GM12878 (cell line): ENCODE results near the gene PEX26. TPM values are rescaled to one million over a fixed set of nuclear protein-coding genes. Genes with fewer than 3 reads are reported as not detected.
A peak's percentile ranks its signal among the peaks of the same experiment; 100 is the strongest.

Source experiments
- ATAC-seq: fragments of 200-7000 bp; cut with Tn5 transposase; 3 replicates; pipeline ENCODE4 v1.9.1; 2020; ENCODE audit warnings: mild to moderate bottlenecking, moderate library complexity
- BruUV-seq: library from RNA; stranded (reverse); fragments of 400-500 nt; replicated peaks from 2 replicates; lab custom pipeline; 2021; lab: Mats Ljungman, UMichigan
- CTCF ChIA-PET: fragments of 300-600 bp; sonication (Branson Sonifier 250); formaldehyde crosslinking; extraction: SDS; loops from one replicate; lab custom pipeline; 2021; ENCODE audit warnings: inconsistent platforms; lab: Yijun Ruan, JAX
- POLR2A ChIA-PET: fragments of 350-600 bp; formaldehyde crosslinking; extraction: SDS; loops from one replicate; lab custom pipeline; 2021; ENCODE audit warnings: inconsistent platforms; lab: Charles Lee
- RAD21 ChIA-PET: fragments of 300-600 bp; sonication (Branson Sonifier 250); formaldehyde crosslinking; loops from one replicate; lab custom pipeline; 2023; ENCODE audit warnings: antibody characterized with exemption; ENCODE audit not compliant: unreplicated experiment; lab: Charles Lee
- SMC1A ChIA-PET: fragments of 300-600 bp; sonication (Branson Sonifier 250); formaldehyde crosslinking; loops from one replicate; lab custom pipeline; 2023; ENCODE audit not compliant: unreplicated experiment, uncharacterized antibody; lab: Charles Lee
- DNase-seq: peaks from one replicate; pipeline ENCODE4 v3.0.0-alpha.2; 2011; ENCODE audit warnings: low read depth, low spot score
- FAIRE-seq: peaks from 3 replicates; lab custom pipeline; 2011; peaks lifted over from hg19 to GRCh38; lab: Jason Lieb, UNC
- H2AFZ ChIP-seq: 2 replicates; pipeline ENCODE4 v1.6.0; 2011; ENCODE audit warnings: low read depth, low read length, control low read depth; ENCODE audit not compliant: control insufficient read depth
- H3K27ac ChIP-seq: 2 replicates; pipeline ENCODE4 v1.5.1; 2011; ENCODE audit warnings: control low read depth; ENCODE audit not compliant: control insufficient read depth, insufficient read depth
- H3K27me3 ChIP-seq, 2 experiments: replicated peaks in 1 of 2; 2 replicates each; pipeline versions ENCODE4 v1.6.0 to v1.6.1; 2011; ENCODE audit warnings: low read length in 1 of 2; ENCODE audit not compliant: control insufficient read depth in 2 of 2, insufficient read depth in 2 of 2
- H3K36me3 ChIP-seq, 2 experiments: 2 replicates each; pipeline ENCODE4 v1.5.1; 2011; ENCODE audit warnings: low read length in 1 of 2; ENCODE audit not compliant: control insufficient read depth in 2 of 2, insufficient read depth in 2 of 2
- H3K4me1 ChIP-seq: 2 replicates; pipeline ENCODE4 v1.6.1; 2011; ENCODE audit warnings: mild to moderate bottlenecking, low read length, moderate library complexity, mixed read lengths; ENCODE audit not compliant: control insufficient read depth, insufficient read depth
- H3K4me2 ChIP-seq: 2 replicates; pipeline ENCODE4 v1.6.0; 2011; ENCODE audit warnings: control low read depth; ENCODE audit not compliant: control insufficient read depth, insufficient read depth
- H3K4me3 ChIP-seq: fragments of 200-600 bp; sonication (generic); 2 replicates; pipeline ENCODE4 v1.5.1; 2016
- H3K79me2 ChIP-seq: 2 replicates; pipeline ENCODE4 v1.6.0; 2011; ENCODE audit warnings: low read length; ENCODE audit not compliant: control insufficient read depth, insufficient read depth
- H3K9ac ChIP-seq: 2 replicates; pipeline ENCODE4 v1.8.0; 2011; ENCODE audit warnings: low read length, control low read depth, mixed read lengths; ENCODE audit not compliant: control insufficient read depth, insufficient read depth
- H3K9me3 ChIP-seq: replicated peaks from 3 replicates; pipeline ENCODE4 v1.5.1; 2011; ENCODE audit warnings: mild to moderate bottlenecking, low read length; ENCODE audit not compliant: control insufficient read depth, insufficient read depth
- H4K20me1 ChIP-seq: 2 replicates; pipeline ENCODE4 v1.6.0; 2011; ENCODE audit not compliant: control insufficient read depth, insufficient read depth
- NFYA ChIP-seq: IDR thresholded peaks from 2 replicates; pipeline ENCODE4 v1.6.1; 2011; ENCODE audit warnings: low read depth, mild to moderate bottlenecking, low read length, improper control_type of control experiment, borderline replicate concordance
- PML ChIP-seq: IDR thresholded peaks from 2 replicates; pipeline ENCODE4 v1.6.1; 2012; ENCODE audit warnings: low read length, inconsistent platforms
- ZNF384 ChIP-seq: IDR thresholded peaks from 2 replicates; pipeline ENCODE4 v1.6.1; 2012; ENCODE audit warnings: low read depth, mild to moderate bottlenecking, low read length, improper control_type of control experiment, borderline replicate concordance
- WGBS: methylation state at CpG from one replicate; pipeline ENCODE4 v1.1.6; 2016; ENCODE audit warnings: low lambda C conversion rate; ENCODE audit not compliant: insufficient replicate concordance, insufficient coverage; ENCODE audit errors: missing lambda C conversion rate; 5-methylcytosine and 5-hydroxymethylcytosine counted together
- in situ Hi-C: fragments of 300-500 bp; cut with MboI; formaldehyde crosslinking; loops from 9 replicates; pipeline ENCODE4 v1.14.3; 2018; ENCODE audit warnings: mixed read lengths
- intact Hi-C: fragments of 100-400 bp; cut with micrococcal nuclease; formaldehyde crosslinking; loops from one replicate; pipeline ENCODE4 v1.14.2; 2022; ENCODE audit not compliant: unreplicated experiment
- polyA plus RNA-seq, 11 experiments: library from polyadenylated mRNA; depleted of rRNA in 4 of 11; unstranded in 6 of 11; stranded (reverse) in 5 of 11; fragments of >200 nt; fragmentation: Nextera tagmentation in 4 of 11; fragmentation: Illumina TruSeq in 1 of 11; extraction: Ambion mirVana in 4 of 11; extraction: Trizol in 1 of 11; gene quantifications; 1 replicate in 1 of 11; 2 replicates in 10 of 11; pipeline versions ENCODE4 v1.2.1 to v1.2.3, GENCODE V29; 2011 to 2016; ENCODE audit warnings: inconsistent platforms in 2 of 11, missing spikeins in 2 of 11, low read depth in 1 of 11
- total RNA-seq, 4 experiments: library from RNA; depleted of rRNA in 3 of 4; stranded (reverse); fragments of >200 nt in 3 of 4; fragmentation: Illumina TruSeq in 1 of 4; extraction: Trizol in 1 of 4; gene quantifications; 2 replicates each; pipeline versions ENCODE4 v1.2.1 to v1.2.3, GENCODE V29; 2013 to 2021
- TF ChIP-seq, protein P1 (sequence below): IDR thresholded peaks from 2 replicates; pipeline ENCODE4 v1.6.1; 2011; ENCODE audit warnings: borderline replicate concordance, low read depth, mild to moderate bottlenecking, moderate library complexity, mixed read lengths, low read length; ENCODE audit not compliant: insufficient read depth; ENCODE audit errors: extremely low read length

PEX26 gene
- total and polyA plus RNA-seq, 10 of the 15 experiments (the other 5 are each of a cell fraction or from before 2014, with no cell fraction given): 0.79 to 50.8 (median 22.4) TPM

DNA sequence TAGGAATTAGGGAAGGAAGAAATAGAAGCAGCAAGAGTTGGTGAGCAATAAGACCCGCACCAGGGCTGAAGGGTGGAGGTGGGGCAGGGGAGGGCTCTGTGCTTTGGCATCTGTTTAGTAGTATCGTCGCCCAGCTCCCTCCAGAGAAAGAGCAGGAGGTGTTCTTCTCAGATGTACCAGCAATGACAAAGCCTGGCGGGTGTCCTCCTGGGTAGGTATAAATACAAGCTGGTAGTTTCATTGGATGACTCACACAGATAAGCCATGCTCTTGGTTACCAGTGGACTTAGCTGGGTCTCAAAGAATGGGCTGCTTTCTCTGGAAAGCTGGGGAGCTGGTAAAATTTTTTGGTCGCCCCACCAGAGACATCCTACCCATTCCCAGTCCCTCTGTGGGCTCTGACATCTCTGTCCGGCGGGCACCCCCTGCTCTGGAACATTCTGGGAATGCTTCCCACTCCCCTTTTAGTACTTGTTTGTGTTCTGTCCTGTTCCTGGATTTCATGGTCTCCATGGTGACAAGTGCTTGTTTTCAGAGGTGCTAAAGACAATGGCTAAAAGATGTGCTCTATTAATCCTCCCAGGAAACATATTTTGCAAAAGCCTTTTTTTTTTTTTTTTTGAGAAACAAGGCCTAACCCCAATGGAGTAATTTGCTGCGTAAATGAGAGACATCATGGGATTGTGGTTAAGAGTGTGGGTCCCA, 17.5 kb downstream of the PEX26 start:
- Histone ChIP-seq H3K4me2 (no peak overlapping the region), H4K20me1 (no peaks in the 10 kb centered on the region), H3K4me1 (peaks cover 28% of the 10 kb centered on the region), H3K79me2 (no peaks in the 10 kb centered on the region; the same call in 1 of the 2 replicates), H3K27me3 (no peaks in the 10 kb centered on the region), H3K36me3 (peaks cover 2 to 6% of the 10 kb centered on the region in 2 experiments; a peak in 3 of 4 replicates), H2AFZ (no peak overlapping the region), H3K27ac (peak overlapping the region; percentile 58; the same call in 1 of the 2 replicates), H3K4me3 (no peak overlapping the region), H3K9ac (no peak overlapping the region), H3K9me3 (no peaks in the 10 kb centered on the region; the same call in 2 of the 3 replicates)
- no peak for DNase-seq
- ChIA-PET POLR2A (interaction anchor here (0.9 to 1.1 kb wide), 2 partner anchors 9 to 18 kb away, joined by 3 read pairs; partner anchors contain the start of gene PEX26), SMC1A (interaction anchor here (1.0 to 2.9 kb wide), 3 partner anchors 10 to 18 kb away, joined by 7 to 16 read pairs (median 10); partner anchors contain the start of gene PEX26), RAD21 (interaction anchor here (1.3 to 1.6 kb wide), 2 partner anchors 12 to 19 kb away, joined by 3 to 4 read pairs; no protein-coding TSS in a partner anchor), CTCF (interaction anchor here (1.2 to 1.6 kb wide), 3 partner anchors 11 to 19 kb away, joined by 3 to 5 read pairs (median 4); no protein-coding TSS in a partner anchor)
- WGBS: 89% methylated on average over 8 of the region's 8 CpGs
- in situ Hi-C loops: no loop called here
- BruUV-seq: no TSS peak
- intact Hi-C loops: no loop called here
- ATAC-seq: peak; percentile 49
- no peak for FAIRE-seq
- TF ChIP-seq PML (no peak), ZNF384 (peak; percentile 17; the same call in 1 of the 2 replicates), NFYA (no peak)
- TF ChIP-seq, protein P1, sequence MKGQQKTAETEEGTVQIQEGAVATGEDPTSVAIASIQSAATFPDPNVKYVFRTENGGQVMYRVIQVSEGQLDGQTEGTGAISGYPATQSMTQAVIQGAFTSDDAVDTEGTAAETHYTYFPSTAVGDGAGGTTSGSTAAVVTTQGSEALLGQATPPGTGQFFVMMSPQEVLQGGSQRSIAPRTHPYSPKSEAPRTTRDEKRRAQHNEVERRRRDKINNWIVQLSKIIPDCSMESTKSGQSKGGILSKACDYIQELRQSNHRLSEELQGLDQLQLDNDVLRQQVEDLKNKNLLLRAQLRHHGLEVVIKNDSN: no peak
